Upper lobe of right lung (tissue), 1 donor: ENCODE data around the gene METTL5. TPM values are rescaled to one million over a fixed set of nuclear protein-coding genes. Genes with fewer than 3 reads are reported as not detected.
A peak's percentile ranks its signal among the peaks of the same experiment; 100 is the strongest.
"Not testable (repeated sequence)": the region's sequence is repeated elsewhere in the genome, so short reads cannot be mapped to it uniquely, and the experiment has no call there.

ENCODE experiments used
- ATAC-seq: fragments of 200-7000 bp; cut with Tn5 transposase; one replicate; pipeline ENCODE4 v1.9.1; 2020; ENCODE audit warnings: mild to moderate bottlenecking, moderate library complexity
- DNase-seq: peaks from one replicate; pipeline ENCODE4 v3.0.0-alpha.2; 2020
- H3K27ac ChIP-seq: fragments of 200-600 bp; one replicate; pipeline ENCODE4 v1.8.0; 2022
- H3K27me3 ChIP-seq: fragments of 200-600 bp; one replicate; pipeline ENCODE4 v1.8.0; 2022; ENCODE audit warnings: mild to moderate bottlenecking
- H3K36me3 ChIP-seq: fragments of 200-600 bp; one replicate; pipeline ENCODE4 v1.8.0; 2022
- H3K4me1 ChIP-seq: fragments of 200-600 bp; one replicate; pipeline ENCODE4 v1.8.0; 2022
- H3K4me3 ChIP-seq: fragments of 200-600 bp; one replicate; pipeline ENCODE4 v1.8.0; 2022; ENCODE audit warnings: mild to moderate bottlenecking
- H3K9me3 ChIP-seq: fragments of 200-600 bp; one replicate; pipeline ENCODE4 v1.8.0; 2022
- CTCF ChIP-seq: fragments of 200-600 bp; IDR thresholded peaks from one replicate; pipeline ENCODE4 v1.8.0; 2022; ENCODE audit warnings: antibody characterized with exemption
- intact Hi-C: fragments of 100-400 bp; cut with DNase I; formaldehyde crosslinking; loops from one replicate; pipeline ENCODE4 v1.11.0; 2022
- long read RNA-seq: library from polyadenylated mRNA; unstranded; transcript quantifications from one replicate; pipeline ENCODE4 v2.0.0, GENCODE V29; 2021
- total RNA-seq: library from RNA; stranded (reverse); fragmentation: NEBNext Ultra II Directional; extraction: Animal tissue kit (Norgen Biotek cat#: 25700); gene quantifications from one replicate; pipeline ENCODE4 v1.2.1, GENCODE V29; 2021
- donor health status: DM: no; HTN: yes; CAD: no; lungs with severe emphysema.

METTL5 gene
- total RNA-seq, result 34.7 TPM
- long read RNA-seq, transcript METTL5-203 (8 exons, 800 nt), result minor isoform, 9 of 26 reads
- long read RNA-seq, transcript METTL5-206 (8 exons, 880 nt), result major isoform, 11 of 26 reads
- long read RNA-seq, partial matches to known transcripts, result 1 of 26 reads
- long read RNA-seq, other reads (novel, unspliced or antisense), result 3 of 26 reads

- intact Hi-C loops, result no loop called here
- TF ChIP-seq CTCF, result peak; percentile 94
- Histone ChIP-seq H3K27me3 (no peaks in the 10 kb centered on the region), H3K27ac (peak within 1 kb of the TSS; percentile 85), H3K36me3 (no peaks in the 10 kb centered on the region), H3K9me3 (no peaks in the 10 kb centered on the region), H3K4me3 (peak within 1 kb of the TSS; percentile 89), H3K4me1 (peaks cover 34% of the 10 kb centered on the region)
- peak; percentile 92 for DNase-seq
- ATAC-seq, result peak; percentile 90
Measured at GRCh38 chr2:169824373-169825333, at the start of gene METTL5. Gene METTL5 (minus strand): TSS chr2:169824905. CDS start chr2:169824597, 308 bp downstream.

GRCh38 chr2:169871994-169872393 lies 47.3 kb upstream of the METTL5 start:
- TF ChIP-seq CTCF, result no peak
- intact Hi-C loops, result no loop called here

GRCh38 chr2:169871369-169871768 lies 46.7 kb upstream of the METTL5 start:
- H3K9me3 ChIP-seq, ATAC-seq, H3K36me3 ChIP-seq, H3K27ac ChIP-seq, DNase-seq, H3K4me3 ChIP-seq, H3K27me3 ChIP-seq, H3K4me1 ChIP-seq, intact Hi-C loops: not testable (repeated sequence)

More at GRCh38 chr2:169871994-169872393, 47.3 kb upstream of the METTL5 start:
- H3K27me3 ChIP-seq, result no peaks in the 10 kb centered on the region
- H3K27ac ChIP-seq, result no peak overlapping the region
- H3K9me3 ChIP-seq, result no peaks in the 10 kb centered on the region
- no peaks in the 10 kb centered on the region for H3K4me1 ChIP-seq
- H3K36me3 ChIP-seq, result peaks cover 8% of the 10 kb centered on the region
- no peak for ATAC-seq
- no peak overlapping the region for H3K4me3 ChIP-seq
- DNase-seq, result no peak

GRCh38 chr2:169868951-169869350 lies 44.2 kb upstream of the METTL5 start:
- H3K27ac ChIP-seq, result no peak overlapping the region
- ATAC-seq (no peak), DNase-seq (no peak)
- H3K27me3 ChIP-seq, result no peaks in the 10 kb centered on the region
- no peaks in the 10 kb centered on the region for H3K36me3 ChIP-seq
- H3K4me3 ChIP-seq, result no peak overlapping the region
- no peaks in the 10 kb centered on the region for H3K9me3 ChIP-seq
- TF ChIP-seq CTCF, result no peak
- no peaks in the 10 kb centered on the region for H3K4me1 ChIP-seq
- intact Hi-C loops, result no loop called here

- Histone ChIP-seq H3K27ac (no peak overlapping the region), H3K27me3 (no peaks in the 10 kb centered on the region), H3K4me1 (no peaks in the 10 kb centered on the region), H3K9me3 (no peaks in the 10 kb centered on the region), H3K36me3 (no peaks in the 10 kb centered on the region), H3K4me3 (no peak overlapping the region)
- intact Hi-C loops, result no loop called here
- DNase-seq (no peak), ATAC-seq (no peak)
- no peak for TF ChIP-seq CTCF
Measured at GRCh38 chr2:169867579-169867978, 42.9 kb upstream of the METTL5 start.

- DNase-seq, ATAC-seq, H3K27me3 ChIP-seq, H3K9me3 ChIP-seq, H3K27ac ChIP-seq, H3K4me3 ChIP-seq, H3K36me3 ChIP-seq, H3K4me1 ChIP-seq, intact Hi-C loops: not testable (repeated sequence)
Measured at GRCh38 chr2:169866230-169866629, 41.5 kb upstream of the METTL5 start.
